ENCODE data around the gene CLDN14.
A peak's percentile ranks its signal among the peaks of the same experiment; 100 is the strongest.

CLDN14 gene

GRCh38 chr21:36479415-36480402 is at the start of gene CLDN14:
CLDN14 (minus strand) TSS chr21:36480122; CDS start chr21:36461695, 18,427 bp downstream.
- no peak for TF ChIP-seq CTCF (IDR thresholded peaks at IDR 0.05; ENCODE audit: extremely low read depth, missing control alignments)
- no peak for DNase-seq (ENCODE audit: low spot score)

- DNase-seq (ENCODE audit: low spot score): no peak
- no peak for TF ChIP-seq CTCF (IDR thresholded peaks at IDR 0.05; ENCODE audit: extremely low read depth, missing control alignments)
Observed at GRCh38 chr21:36528716-36529115, 48.8 kb upstream of the CLDN14 start.

GRCh38 chr21:36527317-36527716 is 47.4 kb upstream of the CLDN14 start:
- no peak for TF ChIP-seq CTCF (IDR thresholded peaks at IDR 0.05; ENCODE audit: extremely low read depth, missing control alignments)

DNA sequence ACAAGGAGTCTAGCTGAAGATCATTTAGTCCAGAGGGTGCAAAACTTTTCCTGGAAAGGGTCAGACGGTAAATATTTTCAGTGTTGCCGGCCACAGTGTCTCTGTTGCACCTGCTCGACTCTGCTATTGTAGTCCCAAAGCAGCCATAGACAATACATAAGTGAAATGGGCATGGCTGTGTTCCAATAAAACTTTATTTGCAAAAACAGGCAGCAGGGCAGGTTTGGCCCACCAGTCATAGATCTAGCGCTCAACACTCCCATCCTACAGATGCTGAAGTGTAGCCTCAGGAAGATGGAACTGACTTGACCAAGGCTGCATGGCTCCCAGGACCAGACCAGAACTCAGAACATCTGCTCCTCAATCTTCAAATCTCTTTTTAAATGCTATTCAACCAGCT is 46.2 kb upstream of the CLDN14 start:
- no peak for DNase-seq (ENCODE audit: low spot score)
- no peak for TF ChIP-seq CTCF (IDR thresholded peaks at IDR 0.05; ENCODE audit: extremely low read depth, missing control alignments)

More at GRCh38 chr21:36527317-36527716, 47.4 kb upstream of the CLDN14 start:
- no peak for DNase-seq (ENCODE audit: low spot score)

GRCh38 chr21:36524477-36524876 is 44.6 kb upstream of the CLDN14 start:
- DNase-seq (ENCODE audit: low spot score): no peak
- TF ChIP-seq CTCF (IDR thresholded peaks at IDR 0.05; ENCODE audit: extremely low read depth, missing control alignments): no peak

DNA sequence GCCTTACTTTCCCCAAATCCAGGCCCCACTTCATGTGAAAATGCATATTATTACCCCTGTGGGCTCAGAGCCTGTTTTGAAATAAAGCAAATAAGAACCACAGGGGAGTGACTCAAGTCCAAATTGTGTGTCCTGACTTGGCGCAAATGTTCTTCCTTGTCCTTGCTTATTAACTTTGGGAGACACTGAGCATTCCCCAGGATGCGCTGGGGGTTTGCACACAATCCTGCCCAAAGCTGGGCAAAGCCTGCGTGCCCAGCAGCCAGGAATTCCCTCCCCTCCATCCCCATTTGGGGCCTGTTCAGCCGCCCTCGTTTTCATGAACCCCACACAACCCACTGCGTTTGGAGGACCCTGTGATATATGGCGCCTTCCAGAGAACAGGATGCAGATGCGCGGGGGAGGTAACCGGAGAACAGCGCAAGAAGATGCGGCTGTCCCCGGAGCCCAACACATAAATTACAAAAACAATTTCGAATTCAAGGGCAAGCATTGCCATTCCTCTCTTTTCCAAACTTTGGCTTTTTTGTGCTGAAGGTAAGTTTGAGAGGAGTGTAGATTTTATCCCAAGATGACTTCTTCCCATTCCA is 42.4 kb upstream of the CLDN14 start:
- no peak for TF ChIP-seq CTCF (IDR thresholded peaks at IDR 0.05; ENCODE audit: extremely low read depth, missing control alignments)
- no peak for DNase-seq (ENCODE audit: low spot score)

- peak; percentile 47 for DNase-seq (ENCODE audit: low spot score)
- TF ChIP-seq CTCF (IDR thresholded peaks at IDR 0.05; ENCODE audit: extremely low read depth, missing control alignments): no peak
Observed at GRCh38 chr21:36518883-36519492, 39.1 kb upstream of the CLDN14 start.
